BE2C (cell line): ENCODE measurements around the gene IGF2BP3.
A peak's percentile ranks its signal among the peaks of the same experiment; 100 is the strongest.

ENCODE experiments used
- DNase-seq: peaks from one replicate; pipeline ENCODE4 v3.0.0-alpha.2; 2020
- H3K27me3 ChIP-seq: fragments of 250-450 bp; sonication (Bioruptor Pico); 2 replicates; pipeline ENCODE4 v1.5.1; 2020; ENCODE audit warnings: mild to moderate bottlenecking
- H3K36me3 ChIP-seq: fragments of 250-450 bp; sonication (Bioruptor Pico); 2 replicates; pipeline ENCODE4 v1.5.1; 2020; ENCODE audit warnings: mild to moderate bottlenecking
- H3K4me1 ChIP-seq: fragments of 250-450 bp; sonication (Bioruptor Pico); 2 replicates; pipeline ENCODE4 v1.5.1; 2020
- H3K4me3 ChIP-seq: 2 replicates; pipeline ENCODE4 v1.5.1; 2011; ENCODE audit warnings: low read depth, low read length
- H3K9me3 ChIP-seq: fragments of 250-450 bp; sonication (Bioruptor Pico); 2 replicates; pipeline ENCODE4 v1.5.1; 2020
- TF ChIP-seq, protein P1 (sequence below): IDR thresholded peaks from 2 replicates; pipeline ENCODE4 v1.5.1; 2012; ENCODE audit warnings: mild to moderate bottlenecking, low read depth, low read length

The IGF2BP3 gene

GRCh38 chr7:23476286-23477156 is 6.2 kb upstream of the IGF2BP3 start:
- DNase-seq, result no peak
- Histone ChIP-seq H3K36me3 (no peaks in the 10 kb centered on the region; the same call in 1 of the 2 replicates), H3K9me3 (no peaks in the 10 kb centered on the region), H3K4me3 (peak overlapping the region; percentile 97), H3K4me1 (no peaks in the 10 kb centered on the region; the same call in 1 of the 2 replicates), H3K27me3 (no peaks in the 10 kb centered on the region)
- TF ChIP-seq, protein P1, sequence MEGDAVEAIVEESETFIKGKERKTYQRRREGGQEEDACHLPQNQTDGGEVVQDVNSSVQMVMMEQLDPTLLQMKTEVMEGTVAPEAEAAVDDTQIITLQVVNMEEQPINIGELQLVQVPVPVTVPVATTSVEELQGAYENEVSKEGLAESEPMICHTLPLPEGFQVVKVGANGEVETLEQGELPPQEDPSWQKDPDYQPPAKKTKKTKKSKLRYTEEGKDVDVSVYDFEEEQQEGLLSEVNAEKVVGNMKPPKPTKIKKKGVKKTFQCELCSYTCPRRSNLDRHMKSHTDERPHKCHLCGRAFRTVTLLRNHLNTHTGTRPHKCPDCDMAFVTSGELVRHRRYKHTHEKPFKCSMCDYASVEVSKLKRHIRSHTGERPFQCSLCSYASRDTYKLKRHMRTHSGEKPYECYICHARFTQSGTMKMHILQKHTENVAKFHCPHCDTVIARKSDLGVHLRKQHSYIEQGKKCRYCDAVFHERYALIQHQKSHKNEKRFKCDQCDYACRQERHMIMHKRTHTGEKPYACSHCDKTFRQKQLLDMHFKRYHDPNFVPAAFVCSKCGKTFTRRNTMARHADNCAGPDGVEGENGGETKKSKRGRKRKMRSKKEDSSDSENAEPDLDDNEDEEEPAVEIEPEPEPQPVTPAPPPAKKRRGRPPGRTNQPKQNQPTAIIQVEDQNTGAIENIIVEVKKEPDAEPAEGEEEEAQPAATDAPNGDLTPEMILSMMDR, result no peak

DNA sequence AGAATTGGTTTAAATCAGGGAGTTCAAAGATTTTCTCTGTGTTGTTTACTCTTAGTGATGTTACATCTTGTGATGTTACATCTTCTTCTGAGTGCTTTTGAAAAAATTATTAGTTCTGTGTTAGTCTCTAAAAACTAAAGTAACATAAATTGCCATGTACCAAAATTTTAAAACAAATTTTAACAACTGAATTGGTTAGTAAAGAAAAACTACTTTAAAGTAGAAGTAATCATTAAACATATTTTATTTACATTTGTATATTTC is 5.2 kb upstream of the IGF2BP3 start:
- H3K4me1 ChIP-seq, result no peaks in the 10 kb centered on the region; the same call in 1 of the 2 replicates
- H3K4me3 ChIP-seq, result peak overlapping the region; percentile 97
- TF ChIP-seq, protein P1, result no peak
- DNase-seq, result no peak
- no peaks in the 10 kb centered on the region for H3K36me3 ChIP-seq
- no peaks in the 10 kb centered on the region for H3K9me3 ChIP-seq
- no peaks in the 10 kb centered on the region for H3K27me3 ChIP-seq

DNA sequence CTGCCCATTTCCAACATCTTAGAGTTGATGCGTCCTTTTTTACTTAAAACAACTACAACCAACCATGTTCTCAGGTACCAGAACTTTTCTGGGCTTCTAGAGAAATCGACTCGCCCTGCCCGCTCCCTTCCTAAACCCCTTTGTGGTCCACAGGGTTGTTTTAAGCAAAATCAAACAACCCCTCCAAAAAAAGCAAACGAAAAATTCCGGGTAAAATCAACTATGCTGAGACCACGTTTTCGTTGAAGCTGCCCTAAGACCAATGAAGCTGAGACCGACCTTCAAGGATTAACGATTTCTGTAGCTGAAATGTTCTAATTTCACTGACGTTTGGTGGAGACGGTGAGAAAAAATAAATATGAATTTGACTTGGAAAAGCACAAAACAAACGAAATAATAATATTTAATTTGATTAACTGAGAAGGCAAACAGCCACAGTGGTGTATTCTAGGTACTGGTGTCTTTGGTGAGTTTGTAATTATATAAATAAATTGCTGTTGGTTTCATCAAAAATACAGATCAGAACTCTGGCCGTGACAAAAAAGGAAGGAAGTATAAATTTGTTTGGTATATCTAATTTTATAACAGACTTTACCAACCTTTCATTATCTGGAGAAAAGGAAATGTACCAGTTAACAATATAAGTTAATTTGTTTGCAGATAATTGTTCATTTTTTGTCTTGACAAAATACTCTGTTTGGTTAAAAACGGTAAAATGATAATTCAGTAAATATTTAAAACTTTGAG is 4.7 kb upstream of the IGF2BP3 start:
- peak overlapping the region; percentile 97 for H3K4me3 ChIP-seq
- no peaks in the 10 kb centered on the region for H3K27me3 ChIP-seq
- no peaks in the 10 kb centered on the region for H3K36me3 ChIP-seq
- no peak for DNase-seq
- TF ChIP-seq, protein P1, result no peak
- H3K4me1 ChIP-seq, result no peaks in the 10 kb centered on the region; the same call in 1 of the 2 replicates
- H3K9me3 ChIP-seq, result no peaks in the 10 kb centered on the region

- H3K4me1 ChIP-seq, result no peaks in the 10 kb centered on the region; the same call in 1 of the 2 replicates
- no peaks in the 10 kb centered on the region for H3K36me3 ChIP-seq
- H3K27me3 ChIP-seq, result no peaks in the 10 kb centered on the region
- H3K4me3 ChIP-seq, result peak overlapping the region; percentile 97
- TF ChIP-seq, protein P1, result no peak
- DNase-seq, result peak; percentile 98
- H3K9me3 ChIP-seq, result no peaks in the 10 kb centered on the region
These were observed 4.0 kb upstream of the IGF2BP3 start for GRCh38 chr7:23474094-23474828.

DNA sequence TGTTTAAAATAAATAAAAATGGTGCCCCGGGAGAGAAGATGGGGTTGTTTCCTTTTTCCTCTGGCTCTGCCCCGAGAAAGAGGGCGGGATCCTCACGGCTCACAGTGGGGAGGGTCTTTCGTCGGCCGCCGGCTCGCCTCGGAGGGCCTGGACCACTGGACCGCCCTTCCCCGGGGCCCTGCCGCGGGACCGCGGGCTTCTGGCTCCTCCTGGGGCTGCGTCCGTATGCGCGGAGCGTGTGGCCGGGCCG is 3.5 kb upstream of the IGF2BP3 start:
- TF ChIP-seq, protein P1, result no peak
- no peak for DNase-seq
- Histone ChIP-seq H3K36me3 (peaks cover 1% of the 10 kb centered on the region; the same call in 1 of the 2 replicates), H3K9me3 (no peaks in the 10 kb centered on the region), H3K27me3 (no peaks in the 10 kb centered on the region), H3K4me3 (peak overlapping the region; percentile 97), H3K4me1 (no peaks in the 10 kb centered on the region; the same call in 1 of the 2 replicates)
